Hepatocyte (in vitro differentiated cells): Measurements from ENCODE around the gene ATP9A. TPM values are rescaled to one million over a fixed set of nuclear protein-coding genes. Genes with fewer than 3 reads are reported as not detected.
A peak's percentile ranks its signal among the peaks of the same experiment; 100 is the strongest.

ENCODE experiments used
- DNase-seq: peaks from one replicate; pipeline ENCODE4 v3.0.0-alpha.2; 2016; ENCODE audit warnings: low spot score
- H2AFZ ChIP-seq: fragments of 200-600 bp; sonication (generic); 2 replicates; pipeline ENCODE4 v1.6.0; 2016; ENCODE audit warnings: antibody characterized with exemption, mild to moderate bottlenecking
- H3K27ac ChIP-seq: fragments of 200-600 bp; sonication (generic); 2 replicates; pipeline ENCODE4 v1.5.1; 2016; ENCODE audit warnings: mild to moderate bottlenecking
- H3K27me3 ChIP-seq: fragments of 200-600 bp; sonication (generic); 2 replicates; pipeline ENCODE4 v1.6.1; 2016
- H3K36me3 ChIP-seq: fragments of 200-600 bp; sonication (generic); replicated peaks from 2 replicates; pipeline ENCODE4 v1.5.1; 2016; ENCODE audit warnings: low read depth; ENCODE audit not compliant: insufficient read depth
- H3K4me1 ChIP-seq: fragments of 200-600 bp; sonication (generic); 2 replicates; pipeline ENCODE4 v1.5.1; 2016; ENCODE audit warnings: mild to moderate bottlenecking, moderate library complexity; ENCODE audit not compliant: insufficient read depth
- H3K4me2 ChIP-seq: fragments of 200-600 bp; sonication (generic); 2 replicates; pipeline ENCODE4 v1.6.0; 2016
- H3K4me3 ChIP-seq: fragments of 200-600 bp; sonication (generic); 2 replicates; pipeline ENCODE4 v1.5.1; 2016; ENCODE audit warnings: mild to moderate bottlenecking
- H3K79me2 ChIP-seq: fragments of 200-600 bp; sonication (generic); 2 replicates; pipeline ENCODE4 v1.6.0; 2017; ENCODE audit warnings: mild to moderate bottlenecking
- H3K9me2 ChIP-seq: fragments of 200-600 bp; sonication (generic); replicated peaks from 2 replicates; pipeline ENCODE4 v1.6.0; 2017; ENCODE audit warnings: mild to moderate bottlenecking; ENCODE audit not compliant: insufficient read depth
- H3K9me3 ChIP-seq: fragments of 200-600 bp; sonication (generic); 2 replicates; pipeline ENCODE4 v1.5.1; 2016; ENCODE audit warnings: low read depth, mild to moderate bottlenecking
- H4K20me1 ChIP-seq: fragments of 200-600 bp; sonication (generic); 2 replicates; pipeline ENCODE4 v1.6.0; 2016; ENCODE audit warnings: mild to moderate bottlenecking; ENCODE audit not compliant: insufficient read depth, poor library complexity, severe bottlenecking
- EZH2 ChIP-seq: fragments of 200-600 bp; sonication (generic); IDR thresholded peaks from 2 replicates; pipeline ENCODE4 v1.6.1; 2016; ENCODE audit warnings: antibody characterized with exemption, mild to moderate bottlenecking, borderline replicate concordance
- EZH2phosphoT487 ChIP-seq: fragments of 200-600 bp; sonication (generic); IDR thresholded peaks from one replicate; pipeline ENCODE4 v1.6.1; 2018; ENCODE audit warnings: antibody characterized with exemption, mild to moderate bottlenecking, low read depth, moderate library complexity; ENCODE audit not compliant: unreplicated experiment, severe bottlenecking
- WGBS: methylation state at CpG from one replicate; pipeline ENCODE4 v1.1.6; 2016; ENCODE audit warnings: low lambda C conversion rate; ENCODE audit errors: missing lambda C conversion rate; 5-methylcytosine and 5-hydroxymethylcytosine counted together
- polyA plus RNA-seq: library from polyadenylated mRNA; unstranded; fragments of >200 nt; fragmentation: Nextera tagmentation; extraction: Ambion mirVana; gene quantifications from 2 replicates; pipeline ENCODE4 v1.2.1, GENCODE V29; 2016
- total RNA-seq: library from RNA; depleted of rRNA; stranded (reverse); fragments of >200 nt; gene quantifications from 2 replicates; pipeline ENCODE4 v1.2.3, GENCODE V29; 2014
- TF ChIP-seq, protein P1 (sequence below): fragments of 200-600 bp; sonication (generic); IDR thresholded peaks from 2 replicates; pipeline ENCODE4 v1.5.1; 2016; ENCODE audit warnings: antibody characterized with exemption, mild to moderate bottlenecking; ENCODE audit not compliant: poor library complexity

Gene ATP9A
- total and polyA plus RNA-seq, 2 experiments from 2014 or later = 12.1 to 28.1 TPM

DNA sequence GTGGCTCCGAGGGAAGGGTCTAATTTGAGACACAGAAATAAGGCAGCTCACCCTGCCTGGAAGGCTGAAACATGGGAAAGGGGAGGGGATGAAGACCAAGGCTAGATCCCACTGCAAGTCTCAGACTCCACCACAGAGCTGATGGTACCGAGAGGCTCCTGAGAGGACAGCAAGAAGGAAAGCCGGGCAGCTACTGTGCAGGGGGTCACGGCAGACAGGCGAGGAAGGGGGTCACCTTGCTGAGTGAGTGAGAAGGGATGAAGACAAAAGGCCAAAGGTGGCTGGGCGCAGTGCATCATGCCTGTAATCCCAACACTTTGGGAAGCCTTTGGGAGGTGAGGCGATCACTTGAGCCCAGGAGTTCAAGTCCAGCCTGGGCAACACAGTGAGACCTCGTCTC, 100.7 kb downstream of the ATP9A start:
- H3K4me3 ChIP-seq = no peak overlapping the region
- no peaks in the 10 kb centered on the region for H3K27me3 ChIP-seq
- 94% methylated on average over 8 of the region's 8 CpGs for WGBS
- H3K9me2 ChIP-seq = no peaks in the 10 kb centered on the region
- no peaks in the 10 kb centered on the region for H3K36me3 ChIP-seq
- no peaks in the 10 kb centered on the region for H3K9me3 ChIP-seq
- H3K27ac ChIP-seq = no peak overlapping the region
- H4K20me1 ChIP-seq = no peaks in the 10 kb centered on the region
- no peak overlapping the region for H2AFZ ChIP-seq
- H3K79me2 ChIP-seq = no peaks in the 10 kb centered on the region
- peaks cover 10% of the 10 kb centered on the region for H3K4me1 ChIP-seq
- DNase-seq = no peak
- H3K4me2 ChIP-seq = no peak overlapping the region
- TF ChIP-seq EZH2phosphoT487 = no peak

DNA sequence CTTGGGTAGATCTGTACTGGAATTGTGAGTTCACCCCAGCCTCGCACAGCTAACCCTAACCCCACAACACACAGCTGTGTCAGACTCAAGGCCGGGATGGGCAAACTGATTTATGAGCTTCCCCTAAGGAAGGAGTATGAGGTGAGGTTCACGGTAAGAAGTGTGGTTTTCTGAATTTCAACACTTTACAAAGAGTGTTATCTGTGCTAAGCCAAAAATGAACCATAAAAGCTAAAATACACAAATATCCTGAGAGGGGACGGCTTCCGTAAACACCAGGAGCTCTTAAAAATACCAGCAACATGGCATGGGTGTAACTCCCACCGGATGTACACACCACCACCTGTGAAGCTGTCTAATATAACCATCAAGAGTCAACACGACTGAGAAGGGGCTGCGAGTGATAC, 101.2 kb downstream of the ATP9A start:
- H3K4me2 ChIP-seq = no peak overlapping the region
- no peaks in the 10 kb centered on the region for H3K9me3 ChIP-seq
- 50% methylated on average over 8 of the region's 8 CpGs for WGBS
- no peaks in the 10 kb centered on the region for H3K27me3 ChIP-seq
- no peak overlapping the region for H2AFZ ChIP-seq
- no peaks in the 10 kb centered on the region for H3K36me3 ChIP-seq
- no peaks in the 10 kb centered on the region for H4K20me1 ChIP-seq
- no peak overlapping the region for H3K4me3 ChIP-seq
- no peaks in the 10 kb centered on the region for H3K9me2 ChIP-seq
- no peaks in the 10 kb centered on the region for H3K79me2 ChIP-seq
- H3K4me1 ChIP-seq = peaks cover 10% of the 10 kb centered on the region
- TF ChIP-seq, protein P1, sequence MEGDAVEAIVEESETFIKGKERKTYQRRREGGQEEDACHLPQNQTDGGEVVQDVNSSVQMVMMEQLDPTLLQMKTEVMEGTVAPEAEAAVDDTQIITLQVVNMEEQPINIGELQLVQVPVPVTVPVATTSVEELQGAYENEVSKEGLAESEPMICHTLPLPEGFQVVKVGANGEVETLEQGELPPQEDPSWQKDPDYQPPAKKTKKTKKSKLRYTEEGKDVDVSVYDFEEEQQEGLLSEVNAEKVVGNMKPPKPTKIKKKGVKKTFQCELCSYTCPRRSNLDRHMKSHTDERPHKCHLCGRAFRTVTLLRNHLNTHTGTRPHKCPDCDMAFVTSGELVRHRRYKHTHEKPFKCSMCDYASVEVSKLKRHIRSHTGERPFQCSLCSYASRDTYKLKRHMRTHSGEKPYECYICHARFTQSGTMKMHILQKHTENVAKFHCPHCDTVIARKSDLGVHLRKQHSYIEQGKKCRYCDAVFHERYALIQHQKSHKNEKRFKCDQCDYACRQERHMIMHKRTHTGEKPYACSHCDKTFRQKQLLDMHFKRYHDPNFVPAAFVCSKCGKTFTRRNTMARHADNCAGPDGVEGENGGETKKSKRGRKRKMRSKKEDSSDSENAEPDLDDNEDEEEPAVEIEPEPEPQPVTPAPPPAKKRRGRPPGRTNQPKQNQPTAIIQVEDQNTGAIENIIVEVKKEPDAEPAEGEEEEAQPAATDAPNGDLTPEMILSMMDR = no peak
- TF ChIP-seq EZH2phosphoT487 (no peak), EZH2 (no peak)
- no peak overlapping the region for H3K27ac ChIP-seq
- no peak for DNase-seq

- no peaks in the 10 kb centered on the region for H3K9me3 ChIP-seq
- H3K4me1 ChIP-seq = peaks cover 11% of the 10 kb centered on the region
- peak overlapping the region; percentile 56 for H3K27ac ChIP-seq
- DNase-seq = no peak
- no peaks in the 10 kb centered on the region for H3K27me3 ChIP-seq
- H3K9me2 ChIP-seq = no peaks in the 10 kb centered on the region
- no peak overlapping the region for H3K4me2 ChIP-seq
- H2AFZ ChIP-seq = no peak overlapping the region
- H3K36me3 ChIP-seq = no peaks in the 10 kb centered on the region
- 92% methylated on average over 5 of the region's 5 CpGs for WGBS
- H3K79me2 ChIP-seq = no peaks in the 10 kb centered on the region
- no peak for TF ChIP-seq EZH2phosphoT487
- TF ChIP-seq, protein P1 = no peak
- no peak for TF ChIP-seq EZH2
- H3K4me3 ChIP-seq = no peak overlapping the region
- H4K20me1 ChIP-seq = no peaks in the 10 kb centered on the region
Observed at GRCh38 chr20:51666126-51666525, 102.1 kb downstream of the ATP9A start.

GRCh38 chr20:51665543-51666118, 102.6 kb downstream of the ATP9A start:
- H3K27me3 ChIP-seq = no peaks in the 10 kb centered on the region
- TF ChIP-seq EZH2 = no peak
- no peak for TF ChIP-seq EZH2phosphoT487
- TF ChIP-seq, protein P1 = no peak
- H3K79me2 ChIP-seq = no peaks in the 10 kb centered on the region
- peaks cover 16% of the 10 kb centered on the region for H3K4me1 ChIP-seq
- WGBS = 65% methylated on average over 8 of the region's 8 CpGs
- H3K27ac ChIP-seq = peak overlapping the region; percentile 74
- no peak overlapping the region for H2AFZ ChIP-seq
- no peaks in the 10 kb centered on the region for H4K20me1 ChIP-seq
- H3K4me2 ChIP-seq = no peak overlapping the region
- no peaks in the 10 kb centered on the region for H3K9me3 ChIP-seq
- no peaks in the 10 kb centered on the region for H3K9me2 ChIP-seq
- no peaks in the 10 kb centered on the region for H3K36me3 ChIP-seq
- H3K4me3 ChIP-seq = no peak overlapping the region
- peak; percentile 30 for DNase-seq
